HepG2 (cell line): ENCODE results near the gene CD151. TPM values are rescaled to one million over a fixed set of nuclear protein-coding genes. Genes with fewer than 3 reads are reported as not detected.

Experiments
- AKAP8 ChIP-seq: sonication (generic); formaldehyde crosslinking; IDR thresholded peaks from 2 replicates; pipeline ENCODE4 v1.5.1; 2020; ENCODE audit warnings: mild to moderate bottlenecking, missing genetic modification reagents
- ISX ChIP-seq: sonication (generic); formaldehyde crosslinking; conservative IDR thresholded peaks from 2 replicates; pipeline ENCODE4 v1.5.0; 2020; ENCODE audit warnings: missing genetic modification reagents
- POLR2G ChIP-seq: fragments of 200-400 bp; formaldehyde crosslinking; IDR thresholded peaks from 2 replicates; pipeline ENCODE4 v1.6.1; 2018; ENCODE audit warnings: mild to moderate bottlenecking, low read depth, low read length, moderate library complexity
- RBFOX2 ChIP-seq: fragments of 200-400 bp; formaldehyde crosslinking; IDR thresholded peaks from 2 replicates; pipeline ENCODE4 v1.6.1; 2017; ENCODE audit warnings: low read depth, mild to moderate bottlenecking, low read length
- TRIM24 ChIP-seq: sonication (generic); formaldehyde crosslinking; IDR thresholded peaks from 2 replicates; pipeline ENCODE4 v1.8.0; 2022; ENCODE audit warnings: mild to moderate bottlenecking, missing genetic modification reagents
- polyA plus RNA-seq, 8 experiments: library from polyadenylated mRNA; depleted of rRNA in 3 of 8; stranded (reverse) in 7 of 8; unstranded in 1 of 8; fragments of >200 nt; fragmentation: Illumina TruSeq in 4 of 8; extraction: Trizol in 4 of 8; gene quantifications; 2 replicates each; pipeline versions ENCODE4 v1.2.1 to v1.2.3, GENCODE V29; 2011 to 2016; ENCODE audit warnings: low read depth in 4 of 8, missing spikeins in 1 of 8, mixed read lengths in 1 of 8; ENCODE audit not compliant: insufficient read depth in 1 of 8
- total RNA-seq, 5 experiments: library from RNA; depleted of rRNA; stranded (reverse); fragments of >200 nt; fragmentation: Illumina TruSeq; extraction: Trizol; gene quantifications; 2 replicates each; pipeline ENCODE4 v1.2.3, GENCODE V29; 2016; ENCODE audit warnings: low read depth in 1 of 5
- TF ChIP-seq, protein P1 (sequence below): sonication (generic); formaldehyde crosslinking; IDR thresholded peaks from 2 replicates; pipeline ENCODE4 v1.4.0; 2020; ENCODE audit warnings: missing genetic modification reagents
- TF ChIP-seq, protein P2 (sequence below): sonication (generic); formaldehyde crosslinking; IDR thresholded peaks from 2 replicates; pipeline ENCODE4 v1.5.1; 2020; ENCODE audit warnings: mild to moderate bottlenecking, missing genetic modification reagents, moderate library complexity

CD151 gene
- total and polyA plus RNA-seq, 2 of the 13 experiments (the other 11 are each of a cell fraction or from before 2014, with no cell fraction given) = 125 to 197 TPM

- TF ChIP-seq, protein P1, sequence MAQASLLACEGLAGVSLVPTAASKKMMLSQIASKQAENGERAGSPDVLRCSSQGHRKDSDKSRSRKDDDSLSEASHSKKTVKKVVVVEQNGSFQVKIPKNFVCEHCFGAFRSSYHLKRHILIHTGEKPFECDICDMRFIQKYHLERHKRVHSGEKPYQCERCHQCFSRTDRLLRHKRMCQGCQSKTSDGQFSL (CRISPR knock-in tag) = peak; percentile 64; the same call in 1 of the 2 replicates
- peak; percentile 72; the same call in 1 of the 2 replicates for TF ChIP-seq AKAP8 (CRISPR knock-in tag)
- TF ChIP-seq RBFOX2 = peak; percentile 67
- TF ChIP-seq TRIM24 (CRISPR knock-in tag) = no peak
- TF ChIP-seq ISX (CRISPR knock-in tag) = no peak
- TF ChIP-seq, protein P2, sequence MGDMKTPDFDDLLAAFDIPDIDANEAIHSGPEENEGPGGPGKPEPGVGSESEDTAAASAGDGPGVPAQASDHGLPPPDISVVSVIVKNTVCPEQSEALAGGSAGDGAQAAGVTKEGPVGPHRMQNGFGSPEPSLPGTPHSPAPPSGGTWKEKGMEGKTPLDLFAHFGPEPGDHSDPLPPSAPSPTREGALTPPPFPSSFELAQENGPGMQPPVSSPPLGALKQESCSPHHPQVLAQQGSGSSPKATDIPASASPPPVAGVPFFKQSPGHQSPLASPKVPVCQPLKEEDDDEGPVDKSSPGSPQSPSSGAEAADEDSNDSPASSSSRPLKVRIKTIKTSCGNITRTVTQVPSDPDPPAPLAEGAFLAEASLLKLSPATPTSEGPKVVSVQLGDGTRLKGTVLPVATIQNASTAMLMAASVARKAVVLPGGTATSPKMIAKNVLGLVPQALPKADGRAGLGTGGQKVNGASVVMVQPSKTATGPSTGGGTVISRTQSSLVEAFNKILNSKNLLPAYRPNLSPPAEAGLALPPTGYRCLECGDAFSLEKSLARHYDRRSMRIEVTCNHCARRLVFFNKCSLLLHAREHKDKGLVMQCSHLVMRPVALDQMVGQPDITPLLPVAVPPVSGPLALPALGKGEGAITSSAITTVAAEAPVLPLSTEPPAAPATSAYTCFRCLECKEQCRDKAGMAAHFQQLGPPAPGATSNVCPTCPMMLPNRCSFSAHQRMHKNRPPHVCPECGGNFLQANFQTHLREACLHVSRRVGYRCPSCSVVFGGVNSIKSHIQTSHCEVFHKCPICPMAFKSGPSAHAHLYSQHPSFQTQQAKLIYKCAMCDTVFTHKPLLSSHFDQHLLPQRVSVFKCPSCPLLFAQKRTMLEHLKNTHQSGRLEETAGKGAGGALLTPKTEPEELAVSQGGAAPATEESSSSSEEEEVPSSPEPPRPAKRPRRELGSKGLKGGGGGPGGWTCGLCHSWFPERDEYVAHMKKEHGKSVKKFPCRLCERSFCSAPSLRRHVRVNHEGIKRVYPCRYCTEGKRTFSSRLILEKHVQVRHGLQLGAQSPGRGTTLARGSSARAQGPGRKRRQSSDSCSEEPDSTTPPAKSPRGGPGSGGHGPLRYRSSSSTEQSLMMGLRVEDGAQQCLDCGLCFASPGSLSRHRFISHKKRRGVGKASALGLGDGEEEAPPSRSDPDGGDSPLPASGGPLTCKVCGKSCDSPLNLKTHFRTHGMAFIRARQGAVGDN (CRISPR knock-in tag) = peak; percentile 15; the same call in 1 of the 2 replicates
- peak; percentile 38 for TF ChIP-seq POLR2G
- TF ChIP-seq, all 625 proteins: peak for 12
These were observed 7.3 kb downstream of the CD151 start (continued) for GRCh38 chr11:839875-840617.
